GM12878 (cell line): ENCODE measurements around the gene GLIPR2. TPM values are rescaled to one million over a fixed set of nuclear protein-coding genes. Genes with fewer than 3 reads are reported as not detected.

Source experiments
- ATAC-seq: fragments of 200-7000 bp; cut with Tn5 transposase; 3 replicates; pipeline ENCODE4 v1.9.1; 2020; ENCODE audit warnings: mild to moderate bottlenecking, moderate library complexity
- BruUV-seq: library from RNA; stranded (reverse); fragments of 400-500 nt; replicated peaks from 2 replicates; lab custom pipeline; 2021; lab: Mats Ljungman, UMichigan
- CTCF ChIA-PET: fragments of 300-600 bp; sonication (Branson Sonifier 250); formaldehyde crosslinking; extraction: SDS; loops from one replicate; lab custom pipeline; 2021; ENCODE audit warnings: inconsistent platforms; lab: Yijun Ruan, JAX
- POLR2A ChIA-PET: fragments of 350-600 bp; formaldehyde crosslinking; extraction: SDS; loops from one replicate; lab custom pipeline; 2021; ENCODE audit warnings: inconsistent platforms; lab: Charles Lee
- RAD21 ChIA-PET: fragments of 300-600 bp; sonication (Branson Sonifier 250); formaldehyde crosslinking; loops from one replicate; lab custom pipeline; 2023; ENCODE audit warnings: antibody characterized with exemption; ENCODE audit not compliant: unreplicated experiment; lab: Charles Lee
- SMC1A ChIA-PET: fragments of 300-600 bp; sonication (Branson Sonifier 250); formaldehyde crosslinking; loops from one replicate; lab custom pipeline; 2023; ENCODE audit not compliant: unreplicated experiment, uncharacterized antibody; lab: Charles Lee
- DNase-seq: peaks from one replicate; pipeline ENCODE4 v3.0.0-alpha.2; 2011; ENCODE audit warnings: low read depth, low spot score
- FAIRE-seq: peaks from 3 replicates; lab custom pipeline; 2011; peaks lifted over from hg19 to GRCh38; lab: Jason Lieb, UNC
- H2AFZ ChIP-seq: 2 replicates; pipeline ENCODE4 v1.6.0; 2011; ENCODE audit warnings: low read depth, low read length, control low read depth; ENCODE audit not compliant: control insufficient read depth
- H3K27ac ChIP-seq: 2 replicates; pipeline ENCODE4 v1.5.1; 2011; ENCODE audit warnings: control low read depth; ENCODE audit not compliant: control insufficient read depth, insufficient read depth
- H3K27me3 ChIP-seq, 2 experiments: replicated peaks in 1 of 2; 2 replicates each; pipeline versions ENCODE4 v1.6.0 to v1.6.1; 2011; ENCODE audit warnings: low read length in 1 of 2; ENCODE audit not compliant: control insufficient read depth in 2 of 2, insufficient read depth in 2 of 2
- H3K36me3 ChIP-seq, 2 experiments: 2 replicates each; pipeline ENCODE4 v1.5.1; 2011; ENCODE audit warnings: low read length in 1 of 2; ENCODE audit not compliant: control insufficient read depth in 2 of 2, insufficient read depth in 2 of 2
- H3K4me1 ChIP-seq: 2 replicates; pipeline ENCODE4 v1.6.1; 2011; ENCODE audit warnings: mild to moderate bottlenecking, low read length, moderate library complexity, mixed read lengths; ENCODE audit not compliant: control insufficient read depth, insufficient read depth
- H3K4me2 ChIP-seq: 2 replicates; pipeline ENCODE4 v1.6.0; 2011; ENCODE audit warnings: control low read depth; ENCODE audit not compliant: control insufficient read depth, insufficient read depth
- H3K4me3 ChIP-seq: fragments of 200-600 bp; sonication (generic); 2 replicates; pipeline ENCODE4 v1.5.1; 2016
- H3K79me2 ChIP-seq: 2 replicates; pipeline ENCODE4 v1.6.0; 2011; ENCODE audit warnings: low read length; ENCODE audit not compliant: control insufficient read depth, insufficient read depth
- H3K9ac ChIP-seq: 2 replicates; pipeline ENCODE4 v1.8.0; 2011; ENCODE audit warnings: low read length, control low read depth, mixed read lengths; ENCODE audit not compliant: control insufficient read depth, insufficient read depth
- H3K9me3 ChIP-seq: replicated peaks from 3 replicates; pipeline ENCODE4 v1.5.1; 2011; ENCODE audit warnings: mild to moderate bottlenecking, low read length; ENCODE audit not compliant: control insufficient read depth, insufficient read depth
- H4K20me1 ChIP-seq: 2 replicates; pipeline ENCODE4 v1.6.0; 2011; ENCODE audit not compliant: control insufficient read depth, insufficient read depth
- WRNIP1 ChIP-seq: IDR thresholded peaks from 2 replicates; pipeline ENCODE4 v1.6.1; 2011; ENCODE audit warnings: low read depth, low read length, improper control_type of control experiment, borderline replicate concordance
- WGBS: methylation state at CpG from one replicate; pipeline ENCODE4 v1.1.6; 2016; ENCODE audit warnings: low lambda C conversion rate; ENCODE audit not compliant: insufficient replicate concordance, insufficient coverage; ENCODE audit errors: missing lambda C conversion rate; 5-methylcytosine and 5-hydroxymethylcytosine counted together
- in situ Hi-C: fragments of 300-500 bp; cut with MboI; formaldehyde crosslinking; loops from 9 replicates; pipeline ENCODE4 v1.14.3; 2018; ENCODE audit warnings: mixed read lengths
- intact Hi-C: fragments of 100-400 bp; cut with micrococcal nuclease; formaldehyde crosslinking; loops from one replicate; pipeline ENCODE4 v1.14.2; 2022; ENCODE audit not compliant: unreplicated experiment
- polyA plus RNA-seq, 11 experiments: library from polyadenylated mRNA; depleted of rRNA in 4 of 11; unstranded in 6 of 11; stranded (reverse) in 5 of 11; fragments of >200 nt; fragmentation: Nextera tagmentation in 4 of 11; fragmentation: Illumina TruSeq in 1 of 11; extraction: Ambion mirVana in 4 of 11; extraction: Trizol in 1 of 11; gene quantifications; 1 replicate in 1 of 11; 2 replicates in 10 of 11; pipeline versions ENCODE4 v1.2.1 to v1.2.3, GENCODE V29; 2011 to 2016; ENCODE audit warnings: inconsistent platforms in 2 of 11, missing spikeins in 2 of 11, low read depth in 1 of 11
- total RNA-seq, 4 experiments: library from RNA; depleted of rRNA in 3 of 4; stranded (reverse); fragments of >200 nt in 3 of 4; fragmentation: Illumina TruSeq in 1 of 4; extraction: Trizol in 1 of 4; gene quantifications; 2 replicates each; pipeline versions ENCODE4 v1.2.1 to v1.2.3, GENCODE V29; 2013 to 2021

The GLIPR2 gene
- total and polyA plus RNA-seq, 10 of the 15 experiments (the other 5 are each of a cell fraction or from before 2014, with no cell fraction given) = 0.41 to 3.5 (median 2.2) TPM

GRCh38 chr9:36101916-36102741 is 34.4 kb upstream of the GLIPR2 start:
- in situ Hi-C loops = loop anchor here (5.0 kb wide), 1 partner anchor 65 kb away; the partner anchor contains the start of gene CCIN
- TF ChIP-seq WRNIP1 = no peak
- no TSS peak for BruUV-seq
- H3K36me3 ChIP-seq = no peaks in the 10 kb centered on the region
- no peaks in the 10 kb centered on the region; a peak in 1 of 4 replicates for H3K27me3 ChIP-seq
- no peaks in the 10 kb centered on the region for H3K4me1 ChIP-seq
- ChIA-PET RAD21 (interaction anchor here (0.8 to 7.7 kb wide), 4 partner anchors 9 to 227 kb away, joined by 3 to 105 read pairs (median 4); partner anchors contain the start of genes CCIN and CLTA), POLR2A (interaction anchor here (0.5 to 1.1 kb wide), 2 partner anchors 64 to 76 kb away, joined by 3 to 5 read pairs; no protein-coding TSS in a partner anchor), CTCF (interaction anchor here (0.6 to 8.4 kb wide), 31 partner anchors 9 to 627 kb away, joined by 3 to 258 read pairs (median 4); partner anchors contain the start of genes CCIN and CLTA), SMC1A (interaction anchor here (0.6 to 7.4 kb wide), 16 partner anchors 9 to 389 kb away, joined by 3 to 134 read pairs (median 4); partner anchors contain the start of gene CCIN)
- H2AFZ ChIP-seq = no peak overlapping the region
- WGBS = 24% methylated on average over 4 of the region's 4 CpGs
- intact Hi-C loops = loop anchor here (5.0 kb wide), 1 partner anchor 225 kb away; no protein-coding TSS in a partner anchor
- FAIRE-seq = no peak
- H3K27ac ChIP-seq = no peak overlapping the region
- no peaks in the 10 kb centered on the region for H3K79me2 ChIP-seq
- no peak overlapping the region for H3K4me3 ChIP-seq
- no peak for DNase-seq
- H3K9me3 ChIP-seq = no peaks in the 10 kb centered on the region
- H4K20me1 ChIP-seq = no peaks in the 10 kb centered on the region
- no peak overlapping the region for H3K4me2 ChIP-seq
- no peak overlapping the region for H3K9ac ChIP-seq
- ATAC-seq = no peak
